ENCODE measurements around the gene OLFML2B.

DNA sequence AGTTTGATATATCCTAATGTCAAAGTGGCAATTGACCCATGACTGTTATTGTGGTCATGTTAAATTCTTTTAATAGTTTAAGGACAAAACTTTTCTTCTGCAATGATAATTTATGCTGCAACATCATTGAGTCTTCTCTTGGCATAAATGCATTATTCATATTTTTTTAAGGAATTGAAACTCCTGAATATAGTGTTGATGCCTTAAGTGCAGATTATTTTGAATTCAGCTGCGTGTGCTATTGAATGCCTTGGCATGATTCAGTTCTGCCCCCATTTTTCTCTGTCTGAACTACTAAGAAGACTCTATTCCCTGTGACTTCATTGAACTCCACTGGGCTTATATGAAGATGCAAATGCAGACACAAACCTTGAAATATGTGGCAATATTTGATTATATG is 23.3 kb upstream of the OLFML2B start:
- no peak for TF ChIP-seq POLR2AphosphoS5 (IDR thresholded peaks at IDR 0.05; ENCODE audit: borderline replicate concordance, low read depth, low read length)
- TF ChIP-seq EZH2 (IDR thresholded peaks at IDR 0.05), result no peak
